Tibial artery (tissue), 4 donors: ENCODE data around the gene STEAP2.

Experiments
- DNase-seq, 2 donors: peaks; one replicate each; pipeline ENCODE4 v3.0.0-alpha.2; 2019
- H3K27ac ChIP-seq, 2 donors: fragments of 200-600 bp; sonication (generic) in 1 of 2; 1 replicate in 1 of 2; 2 replicates in 1 of 2; pipeline ENCODE4 v1.5.1; 2018 to 2019; ENCODE audit warnings: mild to moderate bottlenecking in 1 of 2
- H3K27me3 ChIP-seq, 2 donors: fragments of 200-600 bp; sonication (generic) in 1 of 2; one replicate each; pipeline versions ENCODE4 v1.5.1 to v1.6.0; 2016 to 2019
- H3K36me3 ChIP-seq, 3 donors: fragments of 200-600 bp; sonication (generic) in 2 of 3; one replicate each; pipeline ENCODE4 v1.5.1; 2016 to 2019; ENCODE audit warnings: mild to moderate bottlenecking in 2 of 3
- H3K4me1 ChIP-seq, 4 donors: fragments of 200-600 bp; sonication (generic) in 2 of 4; 1 replicate in 3 of 4; 2 replicates in 1 of 4; pipeline ENCODE4 v1.5.1; 2016 to 2019
- H3K4me3 ChIP-seq, 2 donors: fragments of 200-600 bp; sonication (generic) in 1 of 2; 1 replicate in 1 of 2; 2 replicates in 1 of 2; pipeline ENCODE4 v1.5.1; 2018 to 2019; ENCODE audit warnings: mild to moderate bottlenecking in 2 of 2
- H3K9me3 ChIP-seq, 3 donors: fragments of 200-600 bp; sonication (generic) in 1 of 3; one replicate each; pipeline ENCODE4 v1.5.1; 2016 to 2019
- CTCF ChIP-seq, 2 experiments: fragments of 200-600 bp in 1 of 2; fragments of 450-650 bp in 1 of 2; IDR thresholded peaks; one replicate each; pipeline ENCODE4 v1.5.1; 2017 to 2019; ENCODE audit warnings: antibody characterized with exemption in 2 of 2, mild to moderate bottlenecking in 1 of 2, moderate library complexity in 1 of 2
- intact Hi-C: fragments of 100-400 bp; cut with DNase I; formaldehyde crosslinking; loops from one replicate; pipeline ENCODE4 v1.15.0; 2023; ENCODE audit warnings: low total_unique reads

STEAP2 gene

GRCh38 chr7:90261441-90261840 is 49.9 kb downstream of the STEAP2 start:
- H3K27me3 ChIP-seq: no peaks in the 10 kb centered on the region
- no peak for DNase-seq
- H3K4me1 ChIP-seq: peaks cover 0 to 9% (median 0%) of the 10 kb centered on the region in 4 donors
- H3K4me3 ChIP-seq: no peak overlapping the region
- no peaks in the 10 kb centered on the region for H3K9me3 ChIP-seq
- no peak overlapping the region for H3K27ac ChIP-seq
- no peak for TF ChIP-seq CTCF (IDR thresholded peaks at IDR 0.05)
- H3K36me3 ChIP-seq: no peaks in the 10 kb centered on the region
- intact Hi-C loops: loop anchor here (5.0 kb wide), 1 partner anchor 109 kb away; the partner anchor contains the start of gene STEAP1

GRCh38 chr7:90262438-90262837 is 50.9 kb downstream of the STEAP2 start:
- intact Hi-C loops: loop anchor here (5.0 kb wide), 1 partner anchor 110 kb away; the partner anchor contains the start of gene STEAP1
- no peaks in the 10 kb centered on the region for H3K9me3 ChIP-seq
- DNase-seq: no peak
- TF ChIP-seq CTCF (IDR thresholded peaks at IDR 0.05): peak; percentile 51 to 53
- no peak overlapping the region for H3K4me3 ChIP-seq
- H3K36me3 ChIP-seq: no peaks in the 10 kb centered on the region
- no peak overlapping the region for H3K27ac ChIP-seq
- H3K4me1 ChIP-seq: peaks cover 0 to 4% (median 0%) of the 10 kb centered on the region in 4 donors
- H3K27me3 ChIP-seq: no peaks in the 10 kb centered on the region

GRCh38 chr7:90266808-90267207 is 55.3 kb downstream of the STEAP2 start:
- Histone ChIP-seq H3K9me3 (no peaks in the 10 kb centered on the region), H3K4me1 (peaks cover 0 to 6% (median 0%) of the 10 kb centered on the region in 4 donors), H3K4me3 (peak overlapping the region in 1 of 2 donors; percentile 2), H3K27me3 (no peaks in the 10 kb centered on the region), H3K27ac (peak overlapping the region in 1 of 2 donors; percentile 59), H3K36me3 (no peaks in the 10 kb centered on the region)
- intact Hi-C loops: no loop called here
- no peak for TF ChIP-seq CTCF (IDR thresholded peaks at IDR 0.05)
- DNase-seq: peak in 1 of 2 donors; percentile 25

- H3K36me3 ChIP-seq: no peaks in the 10 kb centered on the region
- peak overlapping the region in 1 of 2 donors; percentile 59 for H3K27ac ChIP-seq
- no peaks in the 10 kb centered on the region for H3K27me3 ChIP-seq
- peak overlapping the region in 1 of 2 donors; percentile 2 for H3K4me3 ChIP-seq
- intact Hi-C loops: no loop called here
- no peaks in the 10 kb centered on the region for H3K9me3 ChIP-seq
- DNase-seq: no peak
- peaks cover 0 to 6% (median 0%) of the 10 kb centered on the region in 4 donors for H3K4me1 ChIP-seq
- TF ChIP-seq CTCF (IDR thresholded peaks at IDR 0.05): no peak
These were observed 55.8 kb downstream of the STEAP2 start for GRCh38 chr7:90267263-90267858.

- no peak overlapping the region for H3K27ac ChIP-seq
- no peak for DNase-seq
- TF ChIP-seq CTCF (IDR thresholded peaks at IDR 0.05): no peak
- H3K9me3 ChIP-seq: no peaks in the 10 kb centered on the region
- H3K4me3 ChIP-seq: no peak overlapping the region
- intact Hi-C loops: no loop called here
- no peaks in the 10 kb centered on the region for H3K27me3 ChIP-seq
- peaks cover 0 to 6% (median 0%) of the 10 kb centered on the region in 4 donors for H3K4me1 ChIP-seq
- H3K36me3 ChIP-seq: no peaks in the 10 kb centered on the region
These were observed 57.6 kb downstream of the STEAP2 start for GRCh38 chr7:90269163-90269562.
